ENCODE results near the gene SNX20. TPM values are rescaled to one million over a fixed set of nuclear protein-coding genes. Genes with fewer than 3 reads are reported as not detected.

Gene SNX20
- polyA plus RNA-seq, 6 donors from 2014 or later, result 29.0 to 47.0 (median 38.9) TPM

DNA sequence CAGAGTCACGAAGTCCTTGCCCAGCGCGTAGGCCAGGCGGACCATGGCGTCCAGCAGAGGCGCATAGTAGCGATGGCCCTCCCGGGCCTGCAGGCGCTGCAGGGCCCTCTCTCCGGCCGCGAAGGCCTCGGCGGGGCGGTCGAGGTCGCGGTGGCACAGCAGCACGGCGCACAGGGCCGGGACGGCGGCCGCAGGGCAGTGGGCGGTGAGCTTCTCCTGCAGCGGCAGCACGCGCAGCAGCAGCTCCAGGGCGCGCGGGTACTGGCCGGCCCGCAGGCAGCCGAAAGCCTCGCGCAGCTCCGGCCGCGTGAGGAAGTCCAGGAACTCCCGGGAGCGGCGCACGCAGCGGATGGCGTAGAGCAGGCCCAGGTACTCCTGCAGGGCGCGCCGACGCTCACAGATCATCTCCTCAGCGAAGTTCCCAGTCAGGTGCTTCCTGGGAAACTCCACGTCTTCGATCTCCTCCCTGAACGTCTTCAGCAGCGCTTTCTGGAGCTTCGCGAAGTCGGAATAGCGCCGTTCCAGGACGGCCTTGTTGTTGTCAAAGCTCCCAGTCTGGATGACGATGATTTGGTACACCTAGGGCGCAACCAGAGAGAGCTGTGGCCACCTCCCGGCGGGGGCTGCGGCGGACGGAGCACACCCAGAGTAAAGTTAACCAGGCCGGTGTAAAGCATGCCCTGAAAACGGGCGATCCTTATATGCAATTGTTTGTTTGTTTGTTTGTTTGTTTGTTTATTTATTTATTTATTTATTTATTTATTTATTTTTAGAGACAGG, 7.4 kb downstream of the SNX20 start:
- peaks cover 42 to 65% of the 10 kb centered on the region in 2 donors for H3K36me3 Mint-ChIP-seq
- H3K4me3 Mint-ChIP-seq, result peak overlapping the region in 1 of 8 donors; percentile 9
- ATAC-seq (ENCODE audit: low read depth in 2 of 2) (no peak), DNase-seq (no peak)
- H3K4me1 Mint-ChIP-seq, result peaks cover 6 to 18% (median 11%) of the 10 kb centered on the region in 3 donors
- no peaks in the 10 kb centered on the region for H3K27me3 Mint-ChIP-seq
- H3K9me3 Mint-ChIP-seq, result peaks cover 0 to 21% (median 17%) of the 10 kb centered on the region in 7 donors
- peak overlapping the region in 3 of 6 donors; percentile 38 to 66 (median 52) for H3K27ac Mint-ChIP-seq

DNA sequence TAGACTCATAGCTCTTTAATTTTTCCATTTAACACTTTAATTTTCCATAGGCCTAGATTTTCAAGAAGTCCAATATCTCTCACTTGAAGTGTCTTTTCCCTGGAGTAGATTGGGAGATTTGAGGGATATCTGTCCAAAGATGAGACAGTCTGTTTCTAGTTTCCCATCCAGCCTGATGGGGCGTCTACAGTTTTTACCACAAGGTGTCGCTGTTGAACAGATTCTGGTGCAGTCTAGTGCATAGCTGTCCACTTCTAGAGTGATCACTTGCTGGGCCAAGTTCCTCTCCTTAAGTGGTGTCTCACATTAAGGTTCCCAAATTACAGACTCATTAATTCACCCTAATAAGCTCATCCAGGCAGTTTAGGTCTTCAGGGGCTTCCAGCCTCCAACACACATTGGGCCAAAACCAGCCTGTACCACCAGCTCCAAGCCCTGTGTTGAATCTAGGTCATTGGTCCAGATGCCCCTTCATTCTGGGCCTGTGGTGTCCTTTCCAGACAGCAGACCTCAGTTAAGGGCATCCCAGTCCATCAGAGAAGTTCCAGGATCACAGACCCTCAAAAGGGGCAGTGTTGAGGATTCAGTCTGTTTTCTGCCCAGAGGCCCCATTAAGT, 9.4 kb downstream of the SNX20 start:
- Mint-ChIP-seq H3K27ac (peak overlapping the region in 5 of 6 donors; percentile 5 to 50 (median 33)), H3K36me3 (peaks cover 40 to 53% of the 10 kb centered on the region in 2 donors), H3K4me3 (no peak overlapping the region), H3K27me3 (no peaks in the 10 kb centered on the region), H3K9me3 (peaks cover 0 to 21% (median 17%) of the 10 kb centered on the region in 7 donors), H3K4me1 (peaks cover 4 to 18% (median 15%) of the 10 kb centered on the region in 3 donors)
- no peak for DNase-seq
- peak; percentile 36 to 39 for ATAC-seq (ENCODE audit: low read depth in 2 of 2)

DNA sequence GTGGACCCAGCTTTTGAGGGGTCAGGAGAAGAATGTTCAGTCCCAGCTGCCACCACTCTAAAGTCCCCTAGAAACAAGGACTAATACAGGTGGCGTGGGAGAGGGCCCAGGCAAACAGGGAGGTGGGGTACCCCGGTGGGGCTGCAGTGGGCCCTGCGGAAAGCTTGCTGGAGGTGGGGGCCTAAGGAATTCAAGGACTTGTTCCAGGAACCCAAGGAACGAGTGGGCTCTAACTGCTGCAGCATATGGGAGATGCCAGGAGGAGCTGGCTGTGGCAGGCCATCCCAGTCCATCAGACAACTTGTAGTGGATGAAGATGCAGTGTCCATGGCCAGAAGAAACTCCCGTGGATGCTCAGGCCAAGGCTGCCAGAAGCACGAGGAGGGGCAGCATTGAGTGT, 10.6 kb downstream of the SNX20 start:
- Mint-ChIP-seq H3K9me3 (peaks cover 0 to 21% (median 17%) of the 10 kb centered on the region in 7 donors), H3K36me3 (peaks cover 33 to 45% of the 10 kb centered on the region in 2 donors), H3K27ac (peak overlapping the region in 2 of 6 donors; percentile 27 to 53), H3K4me3 (no peak overlapping the region), H3K27me3 (no peaks in the 10 kb centered on the region), H3K4me1 (peaks cover 7 to 25% (median 18%) of the 10 kb centered on the region in 3 donors)
- DNase-seq, result no peak
- ATAC-seq (ENCODE audit: low read depth in 2 of 2), result no peak

DNA sequence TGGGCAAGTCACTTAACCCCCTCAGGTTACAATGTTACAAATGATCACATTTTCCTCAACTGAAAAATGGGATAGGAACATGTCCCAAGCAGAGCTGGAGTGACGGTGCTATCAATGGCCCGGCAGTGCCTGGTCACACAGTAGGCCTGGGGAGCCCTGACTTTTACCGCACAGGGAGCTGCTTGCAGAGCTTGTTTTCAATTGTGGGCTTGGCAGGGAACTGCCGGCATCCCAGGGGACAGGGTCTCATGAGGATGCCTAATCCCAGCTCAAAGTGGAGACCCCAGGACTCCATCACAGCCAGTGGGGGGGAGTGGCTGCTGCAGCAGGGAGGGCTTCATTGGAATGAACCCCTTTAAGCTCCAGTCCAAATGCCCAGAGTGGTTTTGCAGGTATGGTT, 11.4 kb downstream of the SNX20 start:
- Mint-ChIP-seq H3K27ac (peak overlapping the region in 3 of 6 donors; percentile 32 to 41 (median 34)), H3K9me3 (peaks cover 0 to 21% (median 17%) of the 10 kb centered on the region in 7 donors), H3K4me1 (peaks cover 12 to 32% (median 25%) of the 10 kb centered on the region in 3 donors), H3K4me3 (no peak overlapping the region), H3K36me3 (peaks cover 29 to 40% of the 10 kb centered on the region in 2 donors), H3K27me3 (no peaks in the 10 kb centered on the region)
- no peak for DNase-seq
- ATAC-seq (ENCODE audit: low read depth in 2 of 2), result no peak

DNA sequence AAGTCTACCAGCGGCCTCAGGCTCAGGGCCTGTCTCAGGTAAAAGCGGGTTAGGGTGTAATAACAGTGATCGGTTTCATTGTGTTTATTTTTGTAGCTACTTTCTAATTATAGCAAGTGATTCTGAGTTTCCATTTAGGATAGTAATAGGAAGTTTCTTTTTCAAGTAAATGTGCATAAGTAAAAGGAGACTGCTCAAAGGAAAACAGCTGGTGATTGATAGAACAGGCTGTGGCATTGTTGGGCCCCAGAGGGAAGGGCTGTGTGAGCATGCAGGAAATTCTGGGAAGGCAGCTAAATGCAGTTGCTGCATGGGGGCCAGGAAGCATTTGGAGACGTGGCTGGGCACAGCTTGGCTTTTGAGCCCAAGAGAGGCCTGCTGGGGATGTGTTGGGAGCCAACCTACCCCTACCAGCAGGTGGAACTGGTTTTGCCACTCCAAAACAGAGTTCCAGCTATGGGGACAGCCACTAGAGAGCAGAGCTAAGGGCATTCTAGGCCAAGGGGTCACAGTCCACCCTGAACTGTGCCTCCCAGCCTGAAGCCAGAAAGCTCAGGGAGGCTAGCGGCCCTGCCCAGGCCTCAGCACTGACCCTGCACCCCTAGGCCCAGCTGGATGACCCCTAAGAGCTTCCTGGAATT, 12.6 kb downstream of the SNX20 start:
- DNase-seq, result no peak
- Mint-ChIP-seq H3K9me3 (peaks cover 0 to 18% (median 16%) of the 10 kb centered on the region in 7 donors), H3K27me3 (no peaks in the 10 kb centered on the region), H3K4me3 (no peak overlapping the region), H3K27ac (peak overlapping the region in 5 of 6 donors; percentile 4 to 92 (median 73)), H3K4me1 (peaks cover 14 to 34% (median 28%) of the 10 kb centered on the region in 3 donors), H3K36me3 (peaks cover 21 to 34% of the 10 kb centered on the region in 2 donors)
- ATAC-seq (ENCODE audit: low read depth in 2 of 2), result no peak

- Mint-ChIP-seq H3K4me3 (peak overlapping the region in 5 of 8 donors; percentile 7 to 79 (median 30)), H3K36me3 (peaks cover 15 to 26% of the 10 kb centered on the region in 2 donors), H3K27me3 (no peaks in the 10 kb centered on the region), H3K4me1 (peaks cover 14 to 34% (median 28%) of the 10 kb centered on the region in 3 donors), H3K27ac (peak overlapping the region in 5 of 6 donors; percentile 4 to 92 (median 69)), H3K9me3 (peaks cover 0 to 15% (median 13%) of the 10 kb centered on the region in 7 donors)
- no peak for ATAC-seq (ENCODE audit: low read depth in 2 of 2)
- DNase-seq, result no peak
Measured at GRCh38 chr16:50667497-50668367, 13.4 kb downstream of the SNX20 start.

DNA sequence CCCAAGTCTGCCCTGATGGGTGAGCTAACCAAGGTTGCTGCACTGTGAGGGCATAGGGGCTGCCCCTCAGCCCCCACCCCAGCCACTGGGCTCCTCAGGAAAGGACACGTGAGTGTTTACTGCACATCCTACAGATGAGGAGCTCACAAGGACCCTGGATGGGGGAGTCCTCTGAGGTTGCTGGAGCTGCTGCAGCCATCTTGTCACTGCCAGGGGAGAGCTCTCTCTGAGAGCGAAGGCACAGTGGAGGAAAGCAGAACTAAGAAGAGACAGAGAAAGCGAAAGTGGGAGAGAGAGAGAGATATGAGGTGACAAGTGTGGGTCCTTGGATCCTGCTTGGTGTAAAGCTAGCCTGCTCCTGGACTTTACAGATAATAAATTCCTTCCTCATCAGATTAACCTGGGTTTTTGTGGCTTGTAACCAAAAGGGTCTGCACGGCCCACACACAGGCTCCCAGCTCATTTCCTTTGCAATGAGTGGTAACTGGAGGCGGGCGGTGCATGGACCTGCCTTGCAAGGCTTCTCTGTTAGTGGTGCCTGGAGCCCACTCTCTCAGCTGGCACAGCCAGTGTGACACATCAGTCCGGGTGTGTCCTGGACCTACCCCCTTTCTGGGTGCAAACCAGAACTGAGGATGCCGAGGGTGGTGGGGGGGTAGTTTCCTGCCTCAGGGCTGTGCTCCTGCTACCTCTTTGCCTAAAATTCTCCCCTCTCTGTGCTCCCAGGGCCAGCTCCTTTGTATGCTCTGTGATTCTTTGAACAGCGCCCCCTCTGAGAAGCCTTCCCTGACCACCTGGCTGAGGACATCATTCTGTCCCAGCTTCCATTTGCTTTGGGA, 14.2 kb downstream of the SNX20 start:
- peak overlapping the region in 4 of 6 donors; percentile 8 to 88 (median 71) for H3K27ac Mint-ChIP-seq
- peak overlapping the region; percentile 39 to 87 (median 60) for H3K4me3 Mint-ChIP-seq
- H3K9me3 Mint-ChIP-seq, result peaks cover 0 to 6% (median 5%) of the 10 kb centered on the region in 7 donors
- H3K36me3 Mint-ChIP-seq, result peaks cover 7 to 19% of the 10 kb centered on the region in 2 donors
- ATAC-seq (ENCODE audit: low read depth in 2 of 2) (peak; percentile 79 to 83), DNase-seq (peak; percentile 25)
- H3K27me3 Mint-ChIP-seq, result no peaks in the 10 kb centered on the region
- peaks cover 14 to 34% (median 28%) of the 10 kb centered on the region in 3 donors for H3K4me1 Mint-ChIP-seq

- Mint-ChIP-seq H3K4me3 (peak overlapping the region; percentile 80 to 95 (median 88)), H3K27ac (peak overlapping the region in 5 of 6 donors; percentile 14 to 88 (median 68)), H3K4me1 (peaks cover 14 to 34% (median 28%) of the 10 kb centered on the region in 3 donors), H3K9me3 (no peaks in the 10 kb centered on the region), H3K27me3 (no peaks in the 10 kb centered on the region), H3K36me3 (peaks cover 0 to 4% of the 10 kb centered on the region in 2 donors)
- DNase-seq (peak; percentile 73), ATAC-seq (ENCODE audit: low read depth in 2 of 2) (peak; percentile 65 to 78)
Measured at GRCh38 chr16:50665128-50665878, 15.8 kb downstream of the SNX20 start.

- no peaks in the 10 kb centered on the region for H3K27me3 Mint-ChIP-seq
- H3K4me3 Mint-ChIP-seq, result peak overlapping the region in 4 of 8 donors; percentile 5 to 89 (median 88)
- ATAC-seq (ENCODE audit: low read depth in 2 of 2), result no peak
- no peak for DNase-seq
- peak overlapping the region in 1 of 6 donors; percentile 52 for H3K27ac Mint-ChIP-seq
- no peaks in the 10 kb centered on the region for H3K36me3 Mint-ChIP-seq
- no peaks in the 10 kb centered on the region for H3K9me3 Mint-ChIP-seq
- H3K4me1 Mint-ChIP-seq, result peaks cover 14 to 35% (median 28%) of the 10 kb centered on the region in 3 donors
Measured at GRCh38 chr16:50664270-50664669, 16.8 kb downstream of the SNX20 start.

GRCh38 chr16:50662306-50662940, 18.7 kb downstream of the SNX20 start:
- H3K36me3 Mint-ChIP-seq, result no peaks in the 10 kb centered on the region
- DNase-seq (no peak), ATAC-seq (ENCODE audit: low read depth in 2 of 2) (no peak)
- no peaks in the 10 kb centered on the region for H3K27me3 Mint-ChIP-seq
- peaks cover 13 to 31% (median 22%) of the 10 kb centered on the region in 3 donors for H3K4me1 Mint-ChIP-seq
- H3K27ac Mint-ChIP-seq, result peak overlapping the region in 1 of 6 donors; percentile 66
- H3K4me3 Mint-ChIP-seq, result no peak overlapping the region
- no peaks in the 10 kb centered on the region for H3K9me3 Mint-ChIP-seq

DNA sequence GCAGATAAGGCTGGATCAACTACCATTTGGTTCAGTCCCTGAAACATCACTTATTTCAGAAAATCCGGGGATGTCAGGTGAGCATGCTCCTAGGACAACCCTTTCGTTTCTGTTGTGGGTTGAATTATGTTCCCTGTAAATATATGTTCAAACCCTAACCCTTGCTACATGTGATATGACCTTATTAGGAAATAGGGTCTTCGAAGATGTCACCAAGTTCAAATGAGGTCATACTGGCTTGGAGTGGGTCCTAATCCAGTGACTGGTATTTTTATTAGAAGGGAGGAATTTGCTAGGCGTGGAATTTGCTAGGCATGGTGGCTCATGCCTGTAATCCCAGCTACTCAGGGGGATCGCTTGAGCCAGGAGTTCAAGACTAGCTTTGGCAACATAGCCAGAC, 21.3 kb downstream of the SNX20 start:
- H3K9me3 Mint-ChIP-seq, result no peaks in the 10 kb centered on the region
- no peak overlapping the region for H3K4me3 Mint-ChIP-seq
- H3K4me1 Mint-ChIP-seq, result peaks cover 3 to 6% (median 4%) of the 10 kb centered on the region in 3 donors
- DNase-seq (no peak), ATAC-seq (ENCODE audit: low read depth in 2 of 2) (no peak)
- H3K27ac Mint-ChIP-seq, result no peak overlapping the region
- no peaks in the 10 kb centered on the region for H3K36me3 Mint-ChIP-seq
- no peaks in the 10 kb centered on the region for H3K27me3 Mint-ChIP-seq
